ENCODE data around the gene C2CD3. TPM values are rescaled to one million over a fixed set of nuclear protein-coding genes. Genes with fewer than 3 reads are reported as not detected.

Gene C2CD3
- total and polyA plus RNA-seq, 2 of the 4 experiments (the other 2 are of a cell fraction): 11.1 to 19.2 TPM

DNA sequence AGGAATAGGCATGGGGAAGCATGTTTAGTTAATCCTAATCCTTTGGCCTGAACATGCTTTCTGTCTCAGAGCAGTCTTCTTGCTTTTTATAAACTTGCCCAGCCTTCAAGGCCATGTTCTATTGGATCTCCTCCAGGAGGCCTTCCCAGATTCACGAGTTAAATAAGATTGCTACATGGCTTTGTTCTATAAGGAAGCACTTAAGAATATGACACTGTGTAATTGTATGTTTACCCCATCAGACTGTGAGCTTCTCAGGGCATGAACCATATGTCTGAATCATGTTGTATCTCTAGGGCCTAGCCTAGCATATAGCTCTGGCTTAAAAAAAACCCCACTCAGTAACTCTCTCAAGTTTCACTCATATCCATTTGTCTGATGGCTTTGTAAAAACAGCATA, 135.5 kb downstream of the C2CD3 start:
- H3K4me2 ChIP-seq (ENCODE audit: low read depth, low read length): no peak overlapping the region
- peak overlapping the region; percentile 20 for H2BK5ac ChIP-seq (ENCODE audit: low read depth, low read length, poor library complexity, severe bottlenecking)
- H4K91ac ChIP-seq (ENCODE audit: insufficient read depth, low read depth, low read length): no peak overlapping the region
- CTCF ChIA-PET: no interaction called here
- peaks cover 28% of the 10 kb centered on the region for H3K36me3 ChIP-seq (ENCODE audit: control insufficient read depth, insufficient read depth, low read length)
- no peak overlapping the region for H2AFZ ChIP-seq (replicated peaks; ENCODE audit: low read length, poor library complexity)
- H3K9me3 ChIP-seq (ENCODE audit: control insufficient read depth, insufficient read depth, low read length): no peaks in the 10 kb centered on the region
- H4K20me1 ChIP-seq (ENCODE audit: insufficient read depth, low read length): no peaks in the 10 kb centered on the region
- no TSS peak for BruUV-seq (replicated peaks)
- H2BK120ac ChIP-seq (ENCODE audit: low read depth, low read length): no peak overlapping the region
- H3K14ac ChIP-seq (replicated peaks; ENCODE audit: low read depth, low read length): no peak overlapping the region
- intact Hi-C loops (cut with micrococcal nuclease) (no loop called here), dilution Hi-C loops (cut with HindIII; ENCODE audit: low sequenced_read_pairs, unreplicated experiment) (no loop called here), in situ Hi-C loops (cut with MboI; ENCODE audit: low sequenced_read_pairs) (no loop called here)
- no peak overlapping the region; a peak in 1 of 4 replicates for H4K8ac ChIP-seq (ENCODE audit: low read depth in 2 of 2, low read length in 2 of 2)
- no peak overlapping the region for H3K27ac ChIP-seq (ENCODE audit: insufficient read depth, low read length)
- H3K27me3 ChIP-seq (ENCODE audit: control insufficient read depth, insufficient read depth, low read length): no peaks in the 10 kb centered on the region
- WGBS, 2 experiments (ENCODE audit: extremely low coverage in 2 of 2, insufficient read length in 1 of 2): no CpG with 5 or more reads among the region's 1 CpG
- POLR2A ChIA-PET (ENCODE audit: unreplicated experiment): interaction anchor here (0.5 kb wide), 2 partner anchors 16 to 1791 kb away, joined by 3 to 4 read pairs; no protein-coding TSS in a partner anchor
- no peaks in the 10 kb centered on the region for H3K79me1 ChIP-seq (ENCODE audit: low read depth in 1 of 2, low read length in 2 of 2)
- TF ChIP-seq SMC3 (IDR thresholded peaks at IDR 0.05; ENCODE audit: low read depth, low read length): no peak
- TF ChIP-seq CEBPB (IDR thresholded peaks at IDR 0.05; ENCODE audit: low read depth, low read length): 0 out of 2 replicates have a peak, but pooled peaks have one; percentile 7
- ATAC-seq (ENCODE audit: low read depth) (peak; percentile 84), DNase-seq (peak; percentile 72)
- no peak overlapping the region for H4K5ac ChIP-seq (ENCODE audit: low read depth, low read length)
- H3K56ac ChIP-seq (ENCODE audit: extremely low read depth, insufficient read depth, low read length): no peak overlapping the region
- H2BK15ac ChIP-seq (ENCODE audit: low read depth, low read length): no peak overlapping the region
- H2AK9ac ChIP-seq (replicated peaks; ENCODE audit: low read depth, low read length, poor library complexity): no peak overlapping the region
- peaks cover 18% of the 10 kb centered on the region for H3K9me1 ChIP-seq (ENCODE audit: insufficient read depth, low read length)
- no peak overlapping the region for H3K9ac ChIP-seq (ENCODE audit: low read depth, low read length)
- no peak overlapping the region for H3K4ac ChIP-seq (ENCODE audit: low read depth, low read length)
- peaks cover 7% of the 10 kb centered on the region for H3K4me1 ChIP-seq (ENCODE audit: control insufficient read depth, insufficient read depth, low read length)
- H2AK5ac ChIP-seq (ENCODE audit: low read depth, low read length): no peak overlapping the region
- no peak overlapping the region for H3K18ac ChIP-seq (ENCODE audit: low read depth, low read length)
- H2BK20ac ChIP-seq (ENCODE audit: low read depth, low read length): no peak overlapping the region
- no peak overlapping the region for H3K23ac ChIP-seq (ENCODE audit: low read depth, low read length)
- no peak overlapping the region for H3K4me3 ChIP-seq (ENCODE audit: insufficient read depth, low read depth, low read length)
